Panc1 (cell line): ENCODE results near the gene TWNK.

Experiments used
- CTCF ChIP-seq: fragments of 450-650 bp; IDR thresholded peaks from 2 replicates; pipeline ENCODE4 v1.5.1; 2017; ENCODE audit warnings: mild to moderate bottlenecking
- POLR2AphosphoS5 ChIP-seq: IDR thresholded peaks from 2 replicates; pipeline ENCODE4 v1.6.1; 2012; ENCODE audit warnings: mild to moderate bottlenecking, low read depth, low read length, moderate library complexity
- REST ChIP-seq, 2 experiments: IDR thresholded peaks; 2 replicates each; pipeline ENCODE4 v1.6.1; 2011 to 2012; ENCODE audit warnings: low read depth in 2 of 2, control low read depth in 1 of 2, low read length in 1 of 2, mild to moderate bottlenecking in 1 of 2, moderate library complexity in 1 of 2; ENCODE audit not compliant: insufficient read depth in 1 of 2
- SIN3A ChIP-seq: IDR thresholded peaks from 2 replicates; pipeline ENCODE4 v1.6.1; 2012; ENCODE audit warnings: low read depth, mild to moderate bottlenecking, low read length, moderate library complexity, borderline replicate concordance; ENCODE audit not compliant: insufficient read depth
- TCF7L2 ChIP-seq: IDR thresholded peaks from 2 replicates; pipeline ENCODE4 v1.6.1; 2011; ENCODE audit warnings: mild to moderate bottlenecking, low read depth, low read length, inconsistent platforms

GRCh38 chr10:101038484-101038883 is 51.1 kb downstream of the TWNK start:
- TF ChIP-seq CTCF (no peak), TCF7L2 (no peak), REST (IDR thresholded peaks at IDR 0.05; ENCODE audit: insufficient read depth in 1 of 2, low read depth in 2 of 2, low read length in 1 of 2) (no peak), POLR2AphosphoS5 (no peak), SIN3A (no peak)
